ENCODE measurements around the gene MYO9B.

DNA sequence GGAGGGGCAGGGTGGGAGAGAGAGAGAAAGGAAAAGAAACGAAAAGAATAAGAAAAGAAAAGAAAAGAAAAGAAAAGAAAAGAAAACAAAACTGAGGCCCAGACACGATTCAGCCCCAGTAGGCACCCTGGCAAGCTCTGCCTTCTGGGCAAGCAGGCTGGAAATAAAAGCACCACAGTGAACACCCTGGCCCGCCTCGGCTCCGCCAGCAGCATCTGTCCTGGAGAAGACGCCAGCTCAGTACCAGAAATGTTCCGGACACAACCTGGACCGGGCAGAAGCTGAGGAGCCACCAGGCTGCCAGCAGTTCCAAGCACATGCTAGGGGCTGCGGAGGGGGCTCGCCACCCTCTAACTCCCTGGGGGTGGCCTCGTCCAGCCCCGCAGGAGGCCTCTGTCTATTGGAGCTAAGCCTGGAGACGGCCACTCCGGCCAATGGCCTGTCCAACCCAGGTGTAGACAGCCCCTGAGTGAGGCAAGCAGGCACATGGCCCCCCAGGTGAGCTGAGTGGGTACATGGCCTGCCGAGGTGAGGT lies 37.5 kb upstream of the MYO9B start:
- TF ChIP-seq, protein P1, sequence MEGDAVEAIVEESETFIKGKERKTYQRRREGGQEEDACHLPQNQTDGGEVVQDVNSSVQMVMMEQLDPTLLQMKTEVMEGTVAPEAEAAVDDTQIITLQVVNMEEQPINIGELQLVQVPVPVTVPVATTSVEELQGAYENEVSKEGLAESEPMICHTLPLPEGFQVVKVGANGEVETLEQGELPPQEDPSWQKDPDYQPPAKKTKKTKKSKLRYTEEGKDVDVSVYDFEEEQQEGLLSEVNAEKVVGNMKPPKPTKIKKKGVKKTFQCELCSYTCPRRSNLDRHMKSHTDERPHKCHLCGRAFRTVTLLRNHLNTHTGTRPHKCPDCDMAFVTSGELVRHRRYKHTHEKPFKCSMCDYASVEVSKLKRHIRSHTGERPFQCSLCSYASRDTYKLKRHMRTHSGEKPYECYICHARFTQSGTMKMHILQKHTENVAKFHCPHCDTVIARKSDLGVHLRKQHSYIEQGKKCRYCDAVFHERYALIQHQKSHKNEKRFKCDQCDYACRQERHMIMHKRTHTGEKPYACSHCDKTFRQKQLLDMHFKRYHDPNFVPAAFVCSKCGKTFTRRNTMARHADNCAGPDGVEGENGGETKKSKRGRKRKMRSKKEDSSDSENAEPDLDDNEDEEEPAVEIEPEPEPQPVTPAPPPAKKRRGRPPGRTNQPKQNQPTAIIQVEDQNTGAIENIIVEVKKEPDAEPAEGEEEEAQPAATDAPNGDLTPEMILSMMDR (IDR thresholded peaks at IDR 0.05) = no peak
- TF ChIP-seq POLR2A (IDR thresholded peaks at IDR 0.05) = no peak

Data from sigmoid colon (tissue), 3 donors.